Measurements from ENCODE around the gene TANC1. TPM values are rescaled to one million over a fixed set of nuclear protein-coding genes. Genes with fewer than 3 reads are reported as not detected.

Gene TANC1
- total and polyA plus RNA-seq, 2 of the 4 experiments (the other 2 are of a cell fraction) = 10.2 to 12.9 TPM

- peaks cover 48% of the 10 kb centered on the region for H4K20me1 ChIP-seq (ENCODE audit: insufficient read depth, low read length)
These were observed 22.2 kb downstream of the TANC1 start for GRCh38 chr2:158990397-158991214.

More at GRCh38 chr2:158990397-158991214, 22.2 kb downstream of the TANC1 start:
- no TSS peak for BruUV-seq (replicated peaks)
- peak overlapping the region; percentile 42; the same call in 1 of the 2 replicates for H3K4ac ChIP-seq (ENCODE audit: low read depth, low read length)
- no peaks in the 10 kb centered on the region for H3K36me3 ChIP-seq (ENCODE audit: control insufficient read depth, insufficient read depth, low read length)
- H3K9me3 ChIP-seq (ENCODE audit: control insufficient read depth, insufficient read depth, low read length) = no peaks in the 10 kb centered on the region
- DNase-seq (peak; percentile 95), ATAC-seq (ENCODE audit: low read depth) (peak; percentile 88)
- no peak overlapping the region for H3K23ac ChIP-seq (ENCODE audit: low read depth, low read length)
- H2BK15ac ChIP-seq (ENCODE audit: low read depth, low read length) = no peak overlapping the region
- no peaks in the 10 kb centered on the region for H3K27me3 ChIP-seq (ENCODE audit: control insufficient read depth, insufficient read depth, low read length)
- H4K91ac ChIP-seq (ENCODE audit: insufficient read depth, low read depth, low read length) = no peak overlapping the region; the same call in 1 of the 2 replicates
- H2BK5ac ChIP-seq (ENCODE audit: low read depth, low read length, poor library complexity, severe bottlenecking) = peak overlapping the region; percentile 11
- CTCF ChIA-PET = interaction anchor here (0.6 kb wide), 2 partner anchors 65 to 632 kb away, joined by 3 read pairs; no protein-coding TSS in a partner anchor
- intact Hi-C loops (cut with micrococcal nuclease) (no loop called here), dilution Hi-C loops (cut with HindIII; ENCODE audit: low sequenced_read_pairs, unreplicated experiment) (no loop called here), in situ Hi-C loops (cut with MboI; ENCODE audit: low sequenced_read_pairs) (no loop called here)
- no peak overlapping the region for H4K5ac ChIP-seq (ENCODE audit: low read depth, low read length)
- no peak overlapping the region for H3K27ac ChIP-seq (ENCODE audit: insufficient read depth, low read length)
- no peak overlapping the region for H3K18ac ChIP-seq (ENCODE audit: low read depth, low read length)
- H2AK5ac ChIP-seq (ENCODE audit: low read depth, low read length) = 0 out of 2 replicates have a peak overlapping the region, but pooled peaks have one; percentile 36
- no peak overlapping the region for H3K56ac ChIP-seq (ENCODE audit: extremely low read depth, insufficient read depth, low read length)
- POLR2A ChIA-PET (ENCODE audit: unreplicated experiment) = no interaction called here
- H3K9ac ChIP-seq (ENCODE audit: low read depth, low read length) = no peak overlapping the region
- H2BK20ac ChIP-seq (ENCODE audit: low read depth, low read length) = no peak overlapping the region
- peaks cover 35 to 71% of the 10 kb centered on the region in 2 experiments for H3K79me1 ChIP-seq (ENCODE audit: low read depth in 1 of 2, low read length in 2 of 2)
- H2AFZ ChIP-seq (replicated peaks; ENCODE audit: low read length, poor library complexity) = peak overlapping the region; percentile 26
- H3K4me2 ChIP-seq (ENCODE audit: low read depth, low read length) = no peak overlapping the region
- TF ChIP-seq FOS (IDR thresholded peaks at IDR 0.05; ENCODE audit: low read depth, low read length) = peak; percentile 34; the same call in 1 of the 2 replicates
- 0 out of 2 replicates have a peak, but pooled peaks have one; percentile 13 for TF ChIP-seq MXI1 (IDR thresholded peaks at IDR 0.05; ENCODE audit: borderline replicate concordance, low read depth, low read length)
- no peak for TF ChIP-seq MAZ (IDR thresholded peaks at IDR 0.05; ENCODE audit: borderline replicate concordance, low read depth, low read length)
- TF ChIP-seq RAD21 (IDR thresholded peaks at IDR 0.05; ENCODE audit: low read length) = peak; percentile 15; the same call in 1 of the 2 replicates
- TF ChIP-seq CEBPB (IDR thresholded peaks at IDR 0.05; ENCODE audit: low read depth, low read length) = peak; percentile 96
- 80% methylated on average over 1 of the region's 6 CpGs; no CpG with 5 or more reads in 1 of the 2 experiments for WGBS, 2 experiments (ENCODE audit: extremely low coverage in 2 of 2, insufficient read length in 1 of 2)
- no peak overlapping the region for H3K4me3 ChIP-seq (ENCODE audit: insufficient read depth, low read depth, low read length)
- peaks cover 10% of the 10 kb centered on the region for H3K4me1 ChIP-seq (ENCODE audit: control insufficient read depth, insufficient read depth, low read length)
- 0 out of 4 replicates have a peak overlapping the region, but pooled peaks of 1 of the 2 experiments have one; percentile 43 for H4K8ac ChIP-seq (ENCODE audit: low read depth in 2 of 2, low read length in 2 of 2)
- no peak overlapping the region for H2AK9ac ChIP-seq (replicated peaks; ENCODE audit: low read depth, low read length, poor library complexity)
- H3K14ac ChIP-seq (replicated peaks; ENCODE audit: low read depth, low read length) = no peak overlapping the region
- no peak overlapping the region for H2BK120ac ChIP-seq (ENCODE audit: low read depth, low read length)
- H3K9me1 ChIP-seq (ENCODE audit: insufficient read depth, low read length) = peaks cover 14% of the 10 kb centered on the region

Measured in IMR-90 (cell line).